Small intestine (tissue), 7 donors: Measurements from ENCODE around the gene DDN. TPM values are rescaled to one million over a fixed set of nuclear protein-coding genes. Genes with fewer than 3 reads are reported as not detected.
A peak's percentile ranks its signal among the peaks of the same experiment; 100 is the strongest.

Experiments used
- DNase-seq, 2 donors: peaks; one replicate each; pipeline versions ENCODE4 v3.0.0 to v3.0.0-alpha.2; 2013
- FAIRE-seq: peaks from 2 replicates; lab custom pipeline; 2012; peaks lifted over from hg19 to GRCh38; lab: Jason Lieb, UNC
- H3K27ac ChIP-seq, 3 donors: one replicate each; pipeline ENCODE4 v1.5.1; 2013; ENCODE audit warnings: low read length in 2 of 3, mild to moderate bottlenecking in 2 of 3, control low read depth in 1 of 3, inconsistent platforms in 1 of 3, low read depth in 1 of 3, moderate library complexity in 1 of 3
- H3K27me3 ChIP-seq, 3 donors: one replicate each; pipeline ENCODE4 v1.6.1; 2013; ENCODE audit warnings: low read length in 3 of 3, inconsistent platforms in 1 of 3; ENCODE audit not compliant: control insufficient read depth in 3 of 3, insufficient read depth in 3 of 3
- H3K36me3 ChIP-seq, 3 donors: one replicate each; pipeline ENCODE4 v1.6.1; 2013; ENCODE audit warnings: low read length in 3 of 3, inconsistent platforms in 1 of 3, low read depth in 1 of 3, mild to moderate bottlenecking in 1 of 3, moderate library complexity in 1 of 3; ENCODE audit not compliant: control insufficient read depth in 3 of 3, insufficient read depth in 2 of 3
- H3K4me1 ChIP-seq, 3 donors: one replicate each; pipeline ENCODE4 v1.6.1; 2013; ENCODE audit warnings: low read length in 2 of 3, inconsistent platforms in 1 of 3, low read depth in 1 of 3, mild to moderate bottlenecking in 1 of 3, moderate library complexity in 1 of 3; ENCODE audit not compliant: control insufficient read depth in 3 of 3, insufficient read depth in 2 of 3
- H3K4me3 ChIP-seq, 3 donors: one replicate each; pipeline ENCODE4 v1.5.1; 2013; ENCODE audit warnings: low read length in 3 of 3, control low read depth in 1 of 3, inconsistent platforms in 1 of 3, low read depth in 1 of 3, mild to moderate bottlenecking in 1 of 3, moderate library complexity in 1 of 3
- H3K9me3 ChIP-seq, 2 donors: one replicate each; pipeline ENCODE4 v1.6.1; 2013; ENCODE audit warnings: low read depth in 1 of 2, low read length in 1 of 2; ENCODE audit not compliant: control insufficient read depth in 2 of 2, insufficient read depth in 1 of 2
- WGBS, 3 donors: extraction: QIAGEN DNeasy Blood & Tissue Kit; methylation state at CpG; one replicate each; pipeline ENCODE4 v1.1.7; 2013; 5-methylcytosine and 5-hydroxymethylcytosine counted together
- polyA plus RNA-seq, 4 donors: library from polyadenylated mRNA; stranded (reverse) in 3 of 4; unstranded in 1 of 4; fragments of 200-250 nt in 3 of 4; fragments of 120-200 nt in 1 of 4; gene quantifications; one replicate each; pipeline versions ENCODE4 v1.2.1 to v1.2.3, GENCODE V29; 2013
- donor health status: healthy with polysubstance abuse.
- donor health status: control.
- donor health status: control.
- donor health status: Bipolar disorder and iron deficiency.
- donor health status: healthy.

DDN gene
- polyA plus RNA-seq, 4 donors = 0.16 to 0.22 (median 0.19) TPM; not detected in 1

GRCh38 chr12:49014547-49014946, 15.4 kb upstream of the DDN start:
- no peak for FAIRE-seq
- 68 to 76% (median 72%) methylated on average over 1 of the region's 1 CpG for WGBS, 3 donors
- no peaks in the 10 kb centered on the region for H3K9me3 ChIP-seq

GRCh38 chr12:49013428-49013827, 14.3 kb upstream of the DDN start:
- Histone ChIP-seq H3K4me3 (no peak overlapping the region), H3K9me3 (no peaks in the 10 kb centered on the region), H3K27ac (no peak overlapping the region), H3K4me1 (peaks cover 4 to 6% (median 4%) of the 10 kb centered on the region in 3 donors), H3K27me3 (no peaks in the 10 kb centered on the region), H3K36me3 (peaks cover 3 to 19% (median 8%) of the 10 kb centered on the region in 3 donors)
- 91 to 93% (median 91%) methylated on average over 3 of the region's 3 CpGs for WGBS, 3 donors
- DNase-seq = no peak
- FAIRE-seq = no peak

More at GRCh38 chr12:49014547-49014946, 15.4 kb upstream of the DDN start:
- DNase-seq = no peak
- Histone ChIP-seq H3K4me3 (no peak overlapping the region), H3K27me3 (no peaks in the 10 kb centered on the region), H3K4me1 (peaks cover 4 to 6% (median 4%) of the 10 kb centered on the region in 3 donors), H3K36me3 (peaks cover 3 to 19% (median 8%) of the 10 kb centered on the region in 3 donors), H3K27ac (no peak overlapping the region)

GRCh38 chr12:49012739-49013138, 13.6 kb upstream of the DDN start:
- Histone ChIP-seq H3K9me3 (no peaks in the 10 kb centered on the region), H3K4me1 (peaks cover 2 to 6% (median 3%) of the 10 kb centered on the region in 3 donors), H3K4me3 (no peak overlapping the region), H3K36me3 (peaks cover 3 to 22% (median 8%) of the 10 kb centered on the region in 3 donors), H3K27me3 (no peaks in the 10 kb centered on the region), H3K27ac (no peak overlapping the region)
- FAIRE-seq (no peak), DNase-seq (no peak)

- DNase-seq = no peak
- H3K27ac ChIP-seq = no peak overlapping the region
- FAIRE-seq = no peak
- H3K9me3 ChIP-seq = no peaks in the 10 kb centered on the region
- H3K4me1 ChIP-seq = no peaks in the 10 kb centered on the region
- WGBS, 3 donors = 85 to 94% (median 93%) methylated on average over 3 of the region's 3 CpGs
- H3K27me3 ChIP-seq = no peaks in the 10 kb centered on the region
- peaks cover 7 to 26% (median 11%) of the 10 kb centered on the region in 3 donors for H3K36me3 ChIP-seq
- no peak overlapping the region for H3K4me3 ChIP-seq
These were observed 11.0 kb upstream of the DDN start for GRCh38 chr12:49010092-49010668.

GRCh38 chr12:49008943-49009342, 9.8 kb upstream of the DDN start:
- H3K36me3 ChIP-seq = peaks cover 10 to 33% (median 17%) of the 10 kb centered on the region in 3 donors
- no peak overlapping the region for H3K4me3 ChIP-seq
- no peak for DNase-seq
- H3K27ac ChIP-seq = no peak overlapping the region
- H3K9me3 ChIP-seq = no peaks in the 10 kb centered on the region
- 75 to 83% (median 78%) methylated on average over 1 of the region's 1 CpG for WGBS, 3 donors
- H3K27me3 ChIP-seq = no peaks in the 10 kb centered on the region
- no peaks in the 10 kb centered on the region for H3K4me1 ChIP-seq
- no peak for FAIRE-seq

- 87 to 93% (median 92%) methylated on average over 2 of the region's 2 CpGs for WGBS, 3 donors
- no peak overlapping the region for H3K27ac ChIP-seq
- DNase-seq = no peak
- no peak for FAIRE-seq
- H3K4me1 ChIP-seq = peaks cover 3 to 32% (median 7%) of the 10 kb centered on the region in 3 donors
- no peaks in the 10 kb centered on the region for H3K9me3 ChIP-seq
- H3K36me3 ChIP-seq = peaks cover 13 to 35% (median 13%) of the 10 kb centered on the region in 3 donors
- H3K4me3 ChIP-seq = no peak overlapping the region
- peaks cover 0 to 50% (median 6%) of the 10 kb centered on the region in 3 donors for H3K27me3 ChIP-seq
These were observed 1.2 kb upstream of the DDN start for GRCh38 chr12:49000346-49000745.

- 1 to 3% (median 2%) methylated on average over 44 to 48 of the region's 48 CpGs for WGBS, 3 donors
- peak overlapping the region; percentile 19 to 60 (median 23) for H3K4me3 ChIP-seq
- no peaks in the 10 kb centered on the region for H3K9me3 ChIP-seq
- DNase-seq (peak; percentile 59 to 74), FAIRE-seq (no peak)
- H3K27me3 ChIP-seq = peaks cover 0 to 67% (median 10%) of the 10 kb centered on the region in 3 donors
- peaks cover 7 to 25% (median 7%) of the 10 kb centered on the region in 3 donors for H3K36me3 ChIP-seq
- H3K27ac ChIP-seq = no peak overlapping the region
- peaks cover 3 to 36% (median 7%) of the 10 kb centered on the region in 3 donors for H3K4me1 ChIP-seq
These were observed 450 bp downstream of the DDN start for GRCh38 chr12:48998497-48999353.

GRCh38 chr12:48997719-48998496, 1.3 kb downstream of the DDN start:
- peak in 1 of 2 donors; percentile 61 for DNase-seq
- Histone ChIP-seq H3K9me3 (no peaks in the 10 kb centered on the region), H3K36me3 (peaks cover 5 to 16% (median 7%) of the 10 kb centered on the region in 3 donors), H3K4me3 (peak overlapping the region; percentile 19 to 60 (median 23)), H3K27ac (no peak overlapping the region), H3K27me3 (peaks cover 0 to 75% (median 17%) of the 10 kb centered on the region in 3 donors), H3K4me1 (peaks cover 3 to 36% (median 7%) of the 10 kb centered on the region in 3 donors)
- 2 to 3% (median 3%) methylated on average over 34 to 57 of the region's 57 CpGs for WGBS, 3 donors
- FAIRE-seq = no peak
